GM23248 (cell line): ENCODE data around the gene FBLN5.

Experiments used
- EZH2 ChIP-seq: fragments of 200-600 bp; sonication (generic); IDR thresholded peaks from 2 replicates; pipeline ENCODE4 v1.6.1; 2018; ENCODE audit warnings: antibody characterized with exemption, mild to moderate bottlenecking; ENCODE audit not compliant: insufficient read depth, poor library complexity, severe bottlenecking
- EZH2phosphoT487 ChIP-seq: fragments of 200-600 bp; sonication (generic); IDR thresholded peaks from 2 replicates; pipeline ENCODE4 v1.6.1; 2018; ENCODE audit warnings: antibody characterized with exemption, moderate library complexity, mild to moderate bottlenecking, low read depth; ENCODE audit not compliant: insufficient read depth

GRCh38 chr14:91896419-91896818, 51.1 kb downstream of the FBLN5 start:
- no peak for TF ChIP-seq EZH2
- no peak for TF ChIP-seq EZH2phosphoT487
